HEK293 (cell line): ENCODE measurements around the gene HNRNPM.
A peak's percentile ranks its signal among the peaks of the same experiment; 100 is the strongest.

Source experiments
- CTCF ChIA-PET: fragments of 350-600 bp; formaldehyde crosslinking; extraction: SDS; loops from one replicate; lab custom pipeline; 2021; ENCODE audit warnings: antibody characterized with exemption; lab: Yijun Ruan, JAX
- POLR2A ChIA-PET: fragments of 300-600 bp; formaldehyde crosslinking; extraction: SDS; loops from one replicate; lab custom pipeline; 2020; ENCODE audit warnings: antibody characterized with exemption, inconsistent platforms; lab: Yijun Ruan, JAX
- H3K27ac ChIP-seq: fragments of 200-500 bp; sonication (Bioruptor generic); 2 replicates; pipeline ENCODE4 v1.5.1; 2014; ENCODE audit warnings: low read depth, low read length, control low read depth, inconsistent platforms; ENCODE audit errors: extremely low read depth
- H3K36me3 ChIP-seq, 2 experiments: fragments of 200-500 bp in 1 of 2; sonication (Bioruptor generic) in 1 of 2; 1 replicate in 1 of 2; 2 replicates in 1 of 2; pipeline ENCODE4 v1.5.1; 2014 to 2017; ENCODE audit warnings: inconsistent platforms in 2 of 2, low read length in 2 of 2; ENCODE audit not compliant: control insufficient read depth in 2 of 2, insufficient read depth in 1 of 2
- H3K4me1 ChIP-seq: fragments of 200-500 bp; sonication (Bioruptor generic); 2 replicates; pipeline ENCODE4 v1.5.1; 2014; ENCODE audit warnings: mild to moderate bottlenecking, low read length, inconsistent platforms; ENCODE audit not compliant: control insufficient read depth, insufficient read depth
- H3K4me3 ChIP-seq: 2 replicates; pipeline ENCODE4 v1.5.1; 2011; ENCODE audit warnings: low read depth, mild to moderate bottlenecking, control low read depth, low read length, moderate library complexity
- H3K9me3 ChIP-seq: fragments of 200-500 bp; sonication (Bioruptor generic); 2 replicates; pipeline ENCODE4 v1.5.1; 2014; ENCODE audit warnings: low read depth, low read length, inconsistent platforms; ENCODE audit not compliant: control insufficient read depth, insufficient read depth
- ELK4 ChIP-seq: IDR thresholded peaks from 2 replicates; pipeline ENCODE4 v1.6.1; 2011; ENCODE audit warnings: mild to moderate bottlenecking, low read depth, low read length, borderline replicate concordance
- GLIS1 ChIP-seq: fragments of 450-650 bp; formaldehyde crosslinking; IDR thresholded peaks from 2 replicates; pipeline ENCODE4 v1.5.1; 2016; ENCODE audit warnings: missing biosample characterization, missing genetic modification characterization
- HOXC10 ChIP-seq: sonication (generic); formaldehyde crosslinking; IDR thresholded peaks from 2 replicates; pipeline ENCODE4 v1.8.1; 2023; ENCODE audit warnings: mild to moderate bottlenecking, missing genetic modification reagents
- OVOL3 ChIP-seq: fragments of 450-650 bp; formaldehyde crosslinking; IDR thresholded peaks from 2 replicates; pipeline ENCODE4 v1.5.1; 2016; ENCODE audit warnings: missing biosample characterization, missing genetic modification characterization
- ZFHX2 ChIP-seq: fragments of 450-650 bp; formaldehyde crosslinking; conservative IDR thresholded peaks from 2 replicates; pipeline ENCODE4 v1.5.1; 2016; ENCODE audit warnings: missing biosample characterization, missing genetic modification characterization
- ZNF121 ChIP-seq: fragments of 450-650 bp; formaldehyde crosslinking; IDR thresholded peaks from 2 replicates; pipeline ENCODE4 v1.5.1; 2016; ENCODE audit warnings: missing biosample characterization, missing genetic modification characterization
- ZNF335 ChIP-seq: fragments of 450-650 bp; formaldehyde crosslinking; conservative IDR thresholded peaks from 2 replicates; pipeline ENCODE4 v1.5.1; 2016; ENCODE audit warnings: missing biosample characterization, missing genetic modification characterization
- ZNF514 ChIP-seq: fragments of 450-650 bp; formaldehyde crosslinking; IDR thresholded peaks from 2 replicates; pipeline ENCODE4 v1.5.1; 2016; ENCODE audit warnings: missing biosample characterization, missing genetic modification characterization
- TF ChIP-seq, protein P1 (sequence below): fragments of 450-650 bp; formaldehyde crosslinking; IDR thresholded peaks from 2 replicates; pipeline ENCODE4 v1.5.1; 2016; ENCODE audit warnings: missing biosample characterization, missing genetic modification characterization
- TF ChIP-seq, protein P2 (sequence below): fragments of 450-650 bp; formaldehyde crosslinking; IDR thresholded peaks from 2 replicates; pipeline ENCODE4 v1.5.1; 2016; ENCODE audit warnings: missing biosample characterization, missing genetic modification characterization

Gene HNRNPM

DNA sequence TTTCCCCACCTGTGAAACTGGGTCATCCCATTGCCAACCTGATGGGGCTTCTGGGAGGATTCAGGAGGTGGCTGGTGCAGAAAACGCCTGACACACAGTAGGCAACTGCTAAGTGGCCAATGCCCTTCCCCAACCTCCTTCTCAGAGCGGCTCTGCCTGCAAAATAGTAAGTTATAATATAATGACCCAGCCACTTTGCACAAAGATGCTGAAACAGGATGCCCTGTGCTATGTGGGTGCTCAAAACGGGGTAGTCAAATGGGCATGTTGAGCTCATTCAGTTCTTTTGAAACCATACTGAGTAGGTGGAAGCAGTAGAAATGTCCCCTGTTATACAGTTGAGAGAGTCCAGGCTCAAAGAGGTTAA lies 31.2 kb upstream of the HNRNPM start:
- Histone ChIP-seq H3K9me3 (no peaks in the 10 kb centered on the region), H3K36me3 (no peaks in the 10 kb centered on the region; a peak in 1 of 3 replicates), H3K4me3 (peak overlapping the region; percentile 62), H3K27ac (no peak overlapping the region), H3K4me1 (peaks cover 2% of the 10 kb centered on the region; the same call in 1 of the 2 replicates)
- POLR2A ChIA-PET = interaction anchor here (0.9 to 6.2 kb wide), 8 partner anchors 9 to 100 kb away, joined by 3 to 48 read pairs (median 8); partner anchors contain the start of genes HNRNPM, RAB11B and ZNF414
- TF ChIP-seq ZNF335 (tag by site-specific recombination) (peak; percentile 61), ZFHX2 (tag by site-specific recombination) (peak; percentile 29), ZNF514 (tag by site-specific recombination) (no peak)
- TF ChIP-seq, protein P1, sequence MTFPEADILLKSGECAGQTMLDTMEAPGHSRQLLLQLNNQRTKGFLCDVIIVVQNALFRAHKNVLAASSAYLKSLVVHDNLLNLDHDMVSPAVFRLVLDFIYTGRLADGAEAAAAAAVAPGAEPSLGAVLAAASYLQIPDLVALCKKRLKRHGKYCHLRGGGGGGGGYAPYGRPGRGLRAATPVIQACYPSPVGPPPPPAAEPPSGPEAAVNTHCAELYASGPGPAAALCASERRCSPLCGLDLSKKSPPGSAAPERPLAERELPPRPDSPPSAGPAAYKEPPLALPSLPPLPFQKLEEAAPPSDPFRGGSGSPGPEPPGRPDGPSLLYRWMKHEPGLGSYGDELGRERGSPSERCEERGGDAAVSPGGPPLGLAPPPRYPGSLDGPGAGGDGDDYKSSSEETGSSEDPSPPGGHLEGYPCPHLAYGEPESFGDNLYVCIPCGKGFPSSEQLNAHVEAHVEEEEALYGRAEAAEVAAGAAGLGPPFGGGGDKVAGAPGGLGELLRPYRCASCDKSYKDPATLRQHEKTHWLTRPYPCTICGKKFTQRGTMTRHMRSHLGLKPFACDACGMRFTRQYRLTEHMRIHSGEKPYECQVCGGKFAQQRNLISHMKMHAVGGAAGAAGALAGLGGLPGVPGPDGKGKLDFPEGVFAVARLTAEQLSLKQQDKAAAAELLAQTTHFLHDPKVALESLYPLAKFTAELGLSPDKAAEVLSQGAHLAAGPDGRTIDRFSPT = 0 out of 2 replicates have a peak, but pooled peaks have one; percentile 41
- TF ChIP-seq, protein P2, sequence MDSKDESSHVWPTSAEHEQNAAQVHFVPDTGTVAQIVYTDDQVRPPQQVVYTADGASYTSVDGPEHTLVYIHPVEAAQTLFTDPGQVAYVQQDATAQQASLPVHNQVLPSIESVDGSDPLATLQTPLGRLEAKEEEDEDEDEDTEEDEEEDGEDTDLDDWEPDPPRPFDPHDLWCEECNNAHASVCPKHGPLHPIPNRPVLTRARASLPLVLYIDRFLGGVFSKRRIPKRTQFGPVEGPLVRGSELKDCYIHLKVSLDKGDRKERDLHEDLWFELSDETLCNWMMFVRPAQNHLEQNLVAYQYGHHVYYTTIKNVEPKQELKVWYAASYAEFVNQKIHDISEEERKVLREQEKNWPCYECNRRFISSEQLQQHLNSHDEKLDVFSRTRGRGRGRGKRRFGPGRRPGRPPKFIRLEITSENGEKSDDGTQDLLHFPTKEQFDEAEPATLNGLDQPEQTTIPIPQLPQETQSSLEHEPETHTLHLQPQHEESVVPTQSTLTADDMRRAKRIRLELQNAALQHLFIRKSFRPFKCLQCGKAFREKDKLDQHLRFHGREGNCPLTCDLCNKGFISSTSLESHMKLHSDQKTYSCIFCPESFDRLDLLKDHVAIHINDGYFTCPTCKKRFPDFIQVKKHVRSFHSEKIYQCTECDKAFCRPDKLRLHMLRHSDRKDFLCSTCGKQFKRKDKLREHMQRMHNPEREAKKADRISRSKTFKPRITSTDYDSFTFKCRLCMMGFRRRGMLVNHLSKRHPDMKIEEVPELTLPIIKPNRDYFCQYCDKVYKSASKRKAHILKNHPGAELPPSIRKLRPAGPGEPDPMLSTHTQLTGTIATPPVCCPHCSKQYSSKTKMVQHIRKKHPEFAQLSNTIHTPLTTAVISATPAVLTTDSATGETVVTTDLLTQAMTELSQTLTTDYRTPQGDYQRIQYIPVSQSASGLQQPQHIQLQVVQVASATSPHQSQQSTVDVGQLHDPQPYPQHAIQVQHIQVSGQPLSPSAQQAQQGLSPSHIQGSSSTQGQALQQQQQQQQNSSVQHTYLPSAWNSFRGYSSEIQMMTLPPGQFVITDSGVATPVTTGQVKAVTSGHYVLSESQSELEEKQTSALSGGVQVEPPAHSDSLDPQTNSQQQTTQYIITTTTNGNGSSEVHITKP (tag by site-specific recombination) = peak; percentile 66
- CTCF ChIA-PET = interaction anchor here (0.6 to 3.4 kb wide), 21 partner anchors 8 to 206 kb away, joined by 3 to 19 read pairs (median 4); no protein-coding TSS in a partner anchor

DNA sequence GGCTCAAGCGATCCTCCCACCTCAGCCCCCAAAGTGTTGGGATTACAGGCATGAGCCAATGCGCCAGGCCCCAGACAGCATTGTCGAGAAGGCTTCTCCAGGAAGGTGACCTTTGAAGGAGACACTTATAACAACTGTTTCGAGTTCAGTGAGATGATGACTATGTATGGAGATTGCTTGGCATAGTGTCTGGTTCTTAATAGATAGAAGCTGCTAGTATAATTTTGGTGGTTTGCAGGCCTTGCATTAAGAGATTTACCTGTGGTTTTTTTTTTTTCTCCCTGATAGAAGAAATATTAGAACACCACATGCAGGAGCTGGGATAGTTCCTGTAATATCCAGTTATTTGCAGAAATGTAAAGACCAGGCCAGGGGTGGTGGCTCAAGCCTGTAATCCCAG lies 28.0 kb upstream of the HNRNPM start:
- no peak for TF ChIP-seq OVOL3 (tag by site-specific recombination)
- no peak for TF ChIP-seq HOXC10
- peak; percentile 13; the same call in 1 of the 2 replicates for TF ChIP-seq ZNF121 (tag by site-specific recombination)
- POLR2A ChIA-PET = interaction anchor here (0.6 to 6.2 kb wide), 3 partner anchors 30 to 99 kb away, joined by 5 to 47 read pairs (median 9); partner anchors contain the start of gene HNRNPM
- Histone ChIP-seq H3K9me3 (no peaks in the 10 kb centered on the region), H3K4me1 (peaks cover 2% of the 10 kb centered on the region; the same call in 1 of the 2 replicates), H3K36me3 (peaks cover 0 to 4% of the 10 kb centered on the region in 2 experiments; a peak in 2 of 3 replicates), H3K4me3 (no peak overlapping the region), H3K27ac (no peak overlapping the region)
- CTCF ChIA-PET = interaction anchor here (1.8 kb wide), 1 partner anchor 89 kb away, joined by 7 read pairs; no protein-coding TSS in a partner anchor

GRCh38 chr19:8421484-8422461 lies 23.0 kb upstream of the HNRNPM start:
- POLR2A ChIA-PET = no interaction called here
- Histone ChIP-seq H3K9me3 (no peaks in the 10 kb centered on the region), H3K4me1 (peaks cover 4% of the 10 kb centered on the region), H3K36me3 (peaks cover 0 to 8% of the 10 kb centered on the region in 2 experiments; a peak in 1 of 3 replicates), H3K4me3 (no peak overlapping the region), H3K27ac (no peak overlapping the region)
- CTCF ChIA-PET = interaction anchor here (0.5 to 2.3 kb wide), 4 partner anchors 9 to 97 kb away, joined by 3 to 16 read pairs (median 4); partner anchors contain the start of gene MARCHF2
- TF ChIP-seq GLIS1 (tag by site-specific recombination) (no peak), ELK4 (no peak)
